Transverse colon (tissue), 4 donors: ENCODE measurements around the gene MAP3K14. TPM values are rescaled to one million over a fixed set of nuclear protein-coding genes. Genes with fewer than 3 reads are reported as not detected.

Experiments used
- DNase-seq: peaks from one replicate; pipeline ENCODE4 v3.0.0-alpha.2; 2019
- H3K27ac ChIP-seq, 4 donors: fragments of 200-600 bp; sonication (generic); 2 replicates each; pipeline ENCODE4 v1.5.1; 2016 to 2018; ENCODE audit warnings: inconsistent platforms in 4 of 4
- H3K27me3 ChIP-seq: fragments of 200-600 bp; sonication (generic); 2 replicates; pipeline ENCODE4 v1.5.1; 2017; ENCODE audit warnings: inconsistent platforms
- H3K36me3 ChIP-seq, 4 donors: fragments of 200-600 bp; sonication (generic); 2 replicates each; pipeline ENCODE4 v1.5.1; 2017 to 2019; ENCODE audit warnings: inconsistent platforms in 4 of 4
- H3K4me1 ChIP-seq, 4 donors: fragments of 200-600 bp; sonication (generic); 2 replicates each; pipeline ENCODE4 v1.5.1; 2017 to 2020; ENCODE audit warnings: inconsistent platforms in 4 of 4
- H3K4me3 ChIP-seq, 4 donors: fragments of 200-600 bp; sonication (generic); 1 replicate in 1 of 4; 2 replicates in 3 of 4; pipeline versions ENCODE4 v1.5.1 to v1.6.1; 2017 to 2019; ENCODE audit warnings: inconsistent platforms in 4 of 4
- H3K9me3 ChIP-seq, 2 donors: fragments of 200-600 bp; sonication (generic); 2 replicates each; pipeline ENCODE4 v1.5.1; 2017 to 2019; ENCODE audit warnings: inconsistent platforms in 2 of 2
- EP300 ChIP-seq: sonication (generic); formaldehyde crosslinking; IDR thresholded peaks from one replicate; pipeline ENCODE4 v1.6.1; 2017; ENCODE audit warnings: antibody characterized with exemption, low read depth
- POLR2A ChIP-seq: fragments of 450-650 bp; IDR thresholded peaks from one replicate; pipeline ENCODE4 v1.6.1; 2016; ENCODE audit warnings: antibody characterized with exemption, mild to moderate bottlenecking, moderate library complexity
- POLR2AphosphoS5 ChIP-seq, 3 donors: sonication (generic); formaldehyde crosslinking; IDR thresholded peaks; one replicate each; pipeline ENCODE4 v1.6.1; 2016; ENCODE audit warnings: antibody characterized with exemption in 3 of 3
- WGBS, 2 donors: methylation state at CpG; one replicate each; pipeline ENCODE4 v1.1.5; 2018; ENCODE audit warnings: low coverage in 1 of 2; 5-methylcytosine and 5-hydroxymethylcytosine counted together
- in situ Hi-C, 4 donors: fragments of 200-750 bp; cut with MboI; loops; one replicate each; pipeline versions ENCODE4 v1.15.0 to v1.15.1; 2017; ENCODE audit warnings: low sequenced_read_pairs in 3 of 4, low pct_ligation_motif_present in 1 of 4, low pct_unique_long_range_greater_than_20kb in 1 of 4
- intact Hi-C: fragments of 100-400 bp; cut with DNase I; formaldehyde crosslinking; loops from one replicate; pipeline ENCODE4 v1.15.1; 2023; ENCODE audit warnings: low total_unique reads
- total RNA-seq, 4 donors: library from RNA; depleted of rRNA; stranded (reverse); fragments of >200 nt; gene quantifications; one replicate each; pipeline ENCODE4 v1.1.0, GENCODE V29; 2016
- TF ChIP-seq, protein P1 (sequence below), 5 experiments: fragments of 200-600 bp in 3 of 5; fragments of 450-650 bp in 2 of 5; sonication (generic) in 3 of 5; IDR thresholded peaks; 1 replicate in 2 of 5; 2 replicates in 3 of 5; pipeline ENCODE4 v1.5.1; 2016 to 2017; ENCODE audit warnings: antibody characterized with exemption in 5 of 5, inconsistent platforms in 3 of 5, mild to moderate bottlenecking in 2 of 5, moderate library complexity in 1 of 5

The MAP3K14 gene
- total RNA-seq, 4 donors from 2014 or later, result 13.0 to 33.7 (median 18.7) TPM

DNA sequence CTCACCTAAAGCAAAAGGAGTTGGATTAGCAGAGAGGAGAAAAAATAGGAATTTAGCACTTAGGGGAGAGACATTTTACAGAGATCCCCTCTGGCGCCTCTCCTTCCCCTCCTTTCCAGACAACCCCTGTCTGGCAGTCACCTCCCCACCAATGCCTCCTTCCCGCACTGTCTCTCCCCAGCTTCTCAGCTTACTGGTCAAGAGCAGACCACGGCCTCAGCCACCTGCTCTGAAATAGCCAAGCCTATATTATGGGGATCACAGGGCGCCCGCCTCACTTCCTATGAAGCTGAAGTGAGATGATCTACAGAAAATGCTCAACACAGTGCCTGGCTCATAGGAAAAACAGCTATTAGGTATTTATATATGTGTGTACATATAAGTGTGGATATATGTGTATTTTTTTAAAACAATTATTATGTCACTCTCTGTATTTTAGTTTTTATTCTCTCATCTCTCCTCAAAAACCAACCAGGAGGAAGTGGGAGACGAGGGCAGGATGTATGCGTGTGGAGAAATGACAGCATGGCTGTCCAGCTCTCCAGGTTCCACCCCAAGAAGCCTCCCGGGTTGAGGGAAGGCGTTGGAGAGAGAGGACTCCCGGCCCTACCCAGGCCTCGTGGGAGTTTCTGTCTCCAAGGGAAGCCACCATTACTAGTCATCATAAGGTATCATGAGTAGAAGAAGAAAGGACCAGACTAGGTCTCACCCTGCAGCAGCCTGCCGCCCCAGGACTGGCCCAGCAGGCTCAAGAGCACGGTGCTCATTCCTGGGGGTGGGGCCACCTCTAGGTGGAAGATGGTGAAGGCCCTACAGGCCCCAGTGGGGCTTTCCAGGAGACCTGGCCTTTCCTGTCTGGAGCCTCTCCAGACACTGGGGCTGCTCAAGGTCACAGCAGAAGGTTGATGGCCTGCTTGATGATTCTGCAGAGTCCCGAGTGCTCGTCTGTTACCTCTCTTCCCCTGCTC is 27.2 kb downstream of the MAP3K14 start:
- intact Hi-C loops, result loop anchor here (10.0 kb wide), 1 partner anchor 475 kb away; no protein-coding TSS in a partner anchor
- Histone ChIP-seq H3K4me1 (peaks cover 57 to 73% (median 70%) of the 10 kb centered on the region in 4 donors), H3K4me3 (no peak overlapping the region), H3K36me3 (peaks cover 0 to 24% (median 3%) of the 10 kb centered on the region in 4 donors), H3K9me3 (no peaks in the 10 kb centered on the region), H3K27ac (peak overlapping the region; percentile 85 to 89 (median 86)), H3K27me3 (no peaks in the 10 kb centered on the region)
- in situ Hi-C loops, result no loop called here
- TF ChIP-seq EP300, result no peak
- TF ChIP-seq POLR2A, result no peak
- TF ChIP-seq, protein P1, sequence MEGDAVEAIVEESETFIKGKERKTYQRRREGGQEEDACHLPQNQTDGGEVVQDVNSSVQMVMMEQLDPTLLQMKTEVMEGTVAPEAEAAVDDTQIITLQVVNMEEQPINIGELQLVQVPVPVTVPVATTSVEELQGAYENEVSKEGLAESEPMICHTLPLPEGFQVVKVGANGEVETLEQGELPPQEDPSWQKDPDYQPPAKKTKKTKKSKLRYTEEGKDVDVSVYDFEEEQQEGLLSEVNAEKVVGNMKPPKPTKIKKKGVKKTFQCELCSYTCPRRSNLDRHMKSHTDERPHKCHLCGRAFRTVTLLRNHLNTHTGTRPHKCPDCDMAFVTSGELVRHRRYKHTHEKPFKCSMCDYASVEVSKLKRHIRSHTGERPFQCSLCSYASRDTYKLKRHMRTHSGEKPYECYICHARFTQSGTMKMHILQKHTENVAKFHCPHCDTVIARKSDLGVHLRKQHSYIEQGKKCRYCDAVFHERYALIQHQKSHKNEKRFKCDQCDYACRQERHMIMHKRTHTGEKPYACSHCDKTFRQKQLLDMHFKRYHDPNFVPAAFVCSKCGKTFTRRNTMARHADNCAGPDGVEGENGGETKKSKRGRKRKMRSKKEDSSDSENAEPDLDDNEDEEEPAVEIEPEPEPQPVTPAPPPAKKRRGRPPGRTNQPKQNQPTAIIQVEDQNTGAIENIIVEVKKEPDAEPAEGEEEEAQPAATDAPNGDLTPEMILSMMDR (IDR thresholded peaks at IDR 0.05), result no peak
- no peak for TF ChIP-seq POLR2AphosphoS5 (IDR thresholded peaks at IDR 0.05)
- DNase-seq, result no peak
- WGBS, 2 donors, result 86 to 89% methylated on average over 8 to 14 of the region's 15 CpGs

DNA sequence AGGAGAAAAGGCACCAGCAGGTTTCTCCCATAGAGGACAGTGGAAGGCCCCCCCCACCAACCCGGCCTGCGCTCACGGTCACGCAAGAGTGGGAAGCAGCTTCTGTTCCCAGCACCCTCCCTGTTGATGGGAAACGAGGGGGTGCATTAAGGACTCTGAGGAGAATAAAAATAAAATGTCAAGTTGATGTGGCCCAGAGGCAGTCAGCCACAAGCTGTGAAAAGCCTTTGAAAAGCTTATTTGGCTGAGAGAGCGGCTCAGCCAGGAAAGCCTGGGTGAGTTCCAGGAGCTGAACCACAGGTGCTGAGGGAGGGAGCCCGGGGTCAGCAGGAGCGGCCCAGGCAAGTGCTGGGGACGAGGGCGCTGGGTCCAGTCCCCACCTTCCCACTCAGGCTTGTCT is 28.0 kb downstream of the MAP3K14 start:
- no peak for DNase-seq
- H3K36me3 ChIP-seq, result peaks cover 0 to 28% (median 3%) of the 10 kb centered on the region in 4 donors
- WGBS, 2 donors, result 90% methylated on average over 6 to 10 of the region's 10 CpGs
- H3K4me1 ChIP-seq, result peaks cover 49 to 70% (median 65%) of the 10 kb centered on the region in 4 donors
- H3K4me3 ChIP-seq, result no peak overlapping the region
- H3K27ac ChIP-seq, result peak overlapping the region; percentile 85 to 89 (median 86)
- H3K9me3 ChIP-seq, result no peaks in the 10 kb centered on the region
- H3K27me3 ChIP-seq, result no peaks in the 10 kb centered on the region
- intact Hi-C loops (no loop called here), in situ Hi-C loops (no loop called here)
- TF ChIP-seq, protein P1 (IDR thresholded peaks at IDR 0.05), result no peak
- no peak for TF ChIP-seq POLR2A
- peak; percentile 97 for TF ChIP-seq EP300
- TF ChIP-seq POLR2AphosphoS5 (IDR thresholded peaks at IDR 0.05), result peak; percentile 76 to 90 (median 90)

DNA sequence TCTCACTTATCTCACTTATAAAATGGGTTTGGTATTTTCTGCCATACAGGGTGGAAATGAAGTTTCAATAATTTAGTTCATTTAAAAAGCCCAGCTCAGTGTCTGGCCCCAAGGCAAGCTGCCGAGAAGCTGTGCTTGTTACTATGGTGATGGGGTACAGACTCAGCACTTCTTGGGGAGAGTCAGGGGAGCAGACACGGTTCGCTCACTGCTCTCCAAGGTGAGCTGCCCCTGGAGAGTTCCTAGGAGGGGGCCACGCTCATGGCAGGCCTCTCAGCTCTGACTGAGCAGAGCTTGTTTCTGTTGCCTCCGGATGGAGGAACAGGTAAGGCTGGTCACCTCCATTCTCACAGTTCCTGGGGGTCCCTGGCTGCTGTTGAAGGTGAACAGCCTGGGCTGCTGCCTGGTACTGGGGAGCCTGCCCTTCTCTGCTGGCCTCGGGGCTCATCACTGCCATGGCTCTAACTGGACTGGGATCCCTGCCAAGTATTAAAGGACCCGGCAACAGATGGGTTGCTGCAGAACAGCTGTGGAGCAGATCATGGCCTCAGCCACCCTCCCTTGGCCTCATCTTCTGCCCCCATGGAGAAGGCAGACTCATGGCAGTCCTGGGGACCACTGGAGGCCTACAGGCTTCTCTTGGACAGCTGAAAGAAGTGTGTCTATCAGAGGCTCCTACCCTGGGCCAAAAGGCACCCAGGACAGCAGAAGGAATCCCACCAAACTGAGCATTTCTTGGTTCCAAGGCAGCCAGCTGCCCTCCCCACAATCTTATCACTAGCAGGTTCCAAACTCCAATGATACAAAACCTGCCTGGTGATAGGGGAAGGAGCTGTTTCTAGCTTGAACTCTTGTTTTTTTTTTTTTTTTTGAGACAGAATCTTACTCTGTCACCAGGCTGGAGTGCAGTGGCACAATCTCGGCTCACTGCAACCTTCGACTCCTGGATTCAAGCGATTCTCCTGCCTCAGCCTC is 29.0 kb downstream of the MAP3K14 start:
- TF ChIP-seq POLR2AphosphoS5 (IDR thresholded peaks at IDR 0.05), result no peak
- no peak for TF ChIP-seq POLR2A
- TF ChIP-seq, protein P1 (IDR thresholded peaks at IDR 0.05), result no peak
- TF ChIP-seq EP300, result no peak
- no peaks in the 10 kb centered on the region for H3K9me3 ChIP-seq
- intact Hi-C loops, result no loop called here
- H3K36me3 ChIP-seq, result peaks cover 0 to 28% (median 3%) of the 10 kb centered on the region in 4 donors
- no peaks in the 10 kb centered on the region for H3K27me3 ChIP-seq
- 76 to 100% methylated on average over 1 to 10 of the region's 10 CpGs for WGBS, 2 donors
- peak overlapping the region; percentile 85 to 89 (median 86) for H3K27ac ChIP-seq
- H3K4me1 ChIP-seq, result peaks cover 39 to 63% (median 58%) of the 10 kb centered on the region in 4 donors
- in situ Hi-C loops, result no loop called here
- DNase-seq, result no peak
- H3K4me3 ChIP-seq, result no peak overlapping the region
